Measurements from ENCODE around the gene MYH7.
"Not testable (repeated sequence)": the region's sequence is repeated elsewhere in the genome, so short reads cannot be mapped to it uniquely, and the experiment has no call there.

The MYH7 gene

DNA sequence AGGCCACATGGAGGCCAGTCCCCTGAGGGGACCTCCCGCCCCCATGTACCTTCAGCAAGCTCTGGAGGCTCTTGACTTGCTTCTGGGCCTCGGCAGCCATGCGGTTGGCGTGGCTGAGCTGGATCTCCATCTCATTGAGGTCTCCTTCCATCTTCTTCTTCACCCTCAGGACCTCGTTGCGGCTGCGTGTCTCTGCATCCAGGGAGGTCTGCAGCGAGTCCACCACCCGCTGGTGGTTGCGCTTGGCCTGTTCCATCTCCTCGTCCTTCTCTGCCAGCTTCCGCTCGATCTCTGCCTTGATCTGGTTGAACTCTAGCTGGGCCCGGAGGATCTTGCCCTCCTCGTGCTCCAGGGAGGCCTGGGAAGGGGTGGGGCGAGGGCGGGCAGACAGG lies 49.2 kb downstream of the MYH7 start:
- not testable (repeated sequence) for DNase-seq (ENCODE audit: low spot score)

DNA sequence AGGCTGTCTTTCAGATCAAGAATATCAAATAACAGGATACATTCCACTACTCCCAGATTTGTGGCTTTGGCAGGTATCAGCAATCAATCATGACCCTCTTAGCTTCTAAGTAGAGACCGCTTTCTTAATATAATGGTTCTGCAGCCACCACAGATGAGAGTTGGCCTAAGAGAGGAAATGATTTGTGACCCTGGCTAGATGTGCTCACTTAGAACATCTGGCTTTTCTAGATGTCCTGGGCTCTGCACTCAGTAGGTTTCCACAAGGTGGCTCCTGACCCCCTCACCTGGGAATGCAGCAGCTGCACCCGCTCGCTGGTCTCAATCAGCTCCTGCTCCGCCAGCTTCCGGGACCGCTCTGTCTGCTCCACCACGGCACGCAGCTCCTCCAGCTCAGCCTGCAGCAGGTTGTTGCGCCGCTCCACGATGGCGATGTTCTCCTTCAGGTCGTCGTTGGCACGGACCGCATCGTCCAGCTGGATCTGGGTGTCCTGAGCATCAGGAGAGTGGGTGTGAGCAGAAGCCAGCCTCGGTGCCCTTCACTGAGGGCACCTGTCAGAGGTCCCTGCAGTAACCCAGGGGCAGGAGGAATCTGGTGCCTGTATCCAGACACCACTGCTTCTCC lies 49.7 kb downstream of the MYH7 start:
- DNase-seq (ENCODE audit: low spot score) = no peak

DNA sequence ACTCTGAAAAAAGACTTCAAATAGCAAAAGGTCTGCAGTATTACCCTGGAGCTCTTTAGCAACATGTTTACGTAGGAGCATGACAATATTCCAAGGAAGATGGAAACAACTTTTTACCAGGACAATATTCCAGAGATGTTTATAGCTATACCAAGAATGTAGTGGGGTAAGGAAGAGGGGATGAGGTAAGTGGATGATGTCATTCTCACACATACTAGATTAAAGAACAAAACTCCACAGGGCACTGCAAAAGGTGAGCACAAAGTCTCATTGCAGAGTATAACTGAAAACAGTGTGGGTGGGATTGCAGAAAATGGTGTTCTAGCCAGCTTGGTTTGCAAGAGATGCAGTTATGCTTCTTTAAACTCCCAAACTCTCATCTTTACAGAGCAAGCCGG lies 50.2 kb downstream of the MYH7 start:
- no peak for DNase-seq (ENCODE audit: low spot score)

DNA sequence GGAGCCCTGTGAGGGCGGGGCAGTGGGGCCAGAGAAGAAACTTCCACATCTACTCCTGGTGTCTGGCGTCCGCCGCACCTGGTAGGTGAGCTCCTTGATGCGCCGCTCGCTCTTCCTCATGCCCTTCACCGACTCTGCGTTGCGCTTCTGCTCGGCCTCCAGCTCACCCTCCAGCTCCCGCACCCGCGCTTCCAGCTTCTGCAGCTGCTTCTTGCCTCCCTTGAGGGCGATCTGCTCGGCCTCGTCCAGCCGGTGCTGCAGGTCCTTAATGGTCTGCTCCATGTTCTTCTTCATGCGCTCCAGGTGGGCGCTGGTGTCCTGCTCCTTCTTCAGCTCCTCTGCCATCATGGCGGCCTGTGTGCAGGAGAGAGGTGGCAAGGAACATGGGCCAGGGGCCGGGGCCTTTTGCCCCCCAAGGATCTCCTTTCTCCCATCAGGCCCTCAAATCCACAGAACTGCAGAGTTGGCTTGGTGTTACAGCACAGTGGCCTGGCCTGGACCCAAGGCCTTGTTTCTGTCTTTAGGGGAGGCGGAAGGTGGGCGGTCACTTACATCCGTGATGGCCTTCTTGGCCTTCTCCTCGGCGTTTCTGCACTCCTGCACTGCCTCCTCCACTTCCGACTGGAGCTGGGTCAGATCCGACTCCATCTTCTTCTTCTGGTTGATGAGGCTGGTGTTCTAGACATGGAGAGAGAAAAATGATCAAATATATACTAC lies 50.9 kb downstream of the MYH7 start:
- no peak for DNase-seq (ENCODE audit: low spot score)

DNA sequence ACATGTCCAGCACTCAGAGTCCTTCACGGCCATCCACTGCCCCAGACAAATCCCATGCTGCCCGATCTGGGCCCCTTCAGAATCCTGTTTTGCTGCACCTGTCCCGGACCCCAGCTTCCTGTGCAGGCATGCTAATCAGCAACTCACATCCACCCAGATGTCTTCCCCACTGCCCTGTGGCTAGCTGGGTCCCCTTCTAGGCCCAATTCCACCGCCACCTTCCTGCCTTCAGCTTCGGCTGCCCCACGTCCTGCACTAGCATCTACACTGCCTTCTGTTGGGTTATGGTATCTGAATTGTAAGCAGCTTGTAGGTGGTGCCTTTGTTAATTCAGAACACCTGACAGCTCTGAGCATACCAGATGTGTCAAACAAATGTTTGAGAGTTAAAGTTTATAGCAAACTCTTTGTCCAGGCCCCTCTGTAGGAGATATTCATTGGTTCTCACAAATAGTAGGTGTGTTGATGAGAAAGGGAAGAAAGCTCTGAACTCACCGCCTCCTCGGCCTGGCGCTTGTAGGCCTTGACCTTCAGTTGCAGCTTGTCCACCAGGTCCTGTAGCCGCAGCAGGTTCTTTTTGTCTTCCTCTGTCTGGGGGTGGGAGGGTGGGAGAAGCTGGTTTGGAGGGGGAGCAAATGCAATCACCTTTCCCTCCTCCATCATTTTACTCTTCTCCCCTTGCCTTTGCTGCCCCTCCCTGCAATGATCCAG lies 52.6 kb downstream of the MYH7 start:
- DNase-seq (ENCODE audit: low spot score) = no peak

DNA sequence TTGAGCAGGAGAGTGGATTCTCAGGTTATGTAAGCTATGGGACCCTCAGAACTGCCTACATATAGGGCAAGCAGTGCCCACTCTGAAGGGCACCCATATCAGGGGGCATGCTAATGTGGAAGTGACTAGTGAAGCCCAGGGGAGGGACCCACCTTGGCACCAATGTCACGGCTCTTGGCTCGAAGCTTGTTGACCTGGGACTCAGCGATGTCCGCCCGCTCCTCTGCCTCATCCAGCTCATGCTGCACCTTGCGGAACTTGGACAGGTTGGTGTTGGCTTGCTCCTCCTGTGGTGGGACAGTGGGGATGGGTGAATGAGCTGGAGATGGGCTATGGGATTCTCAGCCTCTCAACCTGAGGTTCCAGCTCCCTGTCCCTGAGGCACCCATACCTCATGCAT lies 53.2 kb downstream of the MYH7 start:
- no peak for DNase-seq (ENCODE audit: low spot score)

DNA sequence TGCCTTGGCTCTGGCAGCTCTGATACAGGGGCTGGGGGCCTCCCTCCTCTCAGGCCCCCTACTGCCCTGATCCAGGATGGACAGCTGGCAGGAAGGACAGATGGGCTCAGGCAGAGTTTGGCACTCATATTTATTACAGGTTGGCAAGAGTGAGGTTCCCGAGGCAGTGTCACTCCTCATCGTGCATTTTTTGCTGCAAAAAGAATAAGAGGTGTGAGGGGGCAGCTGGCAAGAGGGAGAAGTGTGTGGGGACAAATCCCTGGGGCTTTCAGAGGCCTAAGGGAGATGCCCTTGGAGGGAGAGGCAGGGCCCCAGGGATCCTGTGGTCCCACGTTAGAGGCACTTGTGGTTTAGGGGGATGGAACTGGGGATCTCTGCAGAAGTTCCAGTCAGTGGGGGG lies 53.6 kb downstream of the MYH7 start:
- DNase-seq (ENCODE audit: low spot score) = no peak

DNA sequence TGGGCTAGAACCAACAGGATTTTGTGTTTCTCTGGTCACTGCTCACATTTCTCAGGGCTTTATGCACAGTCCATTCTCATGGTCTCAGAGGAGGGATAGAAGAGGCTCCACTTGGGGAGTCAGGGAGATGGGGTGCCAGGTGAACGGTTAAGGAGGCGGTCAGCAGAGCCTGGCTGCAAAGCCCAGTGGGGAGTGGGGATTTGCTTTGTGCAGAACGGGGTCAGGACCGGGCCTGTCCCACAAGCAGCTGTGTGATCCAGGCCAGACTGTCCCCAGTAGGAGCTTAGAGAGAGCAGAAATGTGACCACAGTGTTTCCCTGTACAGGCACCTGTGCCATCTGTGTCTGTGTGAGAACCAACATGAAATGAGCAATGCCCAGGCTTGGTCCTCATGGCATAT lies 54.5 kb downstream of the MYH7 start:
- no peak for DNase-seq (ENCODE audit: low spot score)

DNA sequence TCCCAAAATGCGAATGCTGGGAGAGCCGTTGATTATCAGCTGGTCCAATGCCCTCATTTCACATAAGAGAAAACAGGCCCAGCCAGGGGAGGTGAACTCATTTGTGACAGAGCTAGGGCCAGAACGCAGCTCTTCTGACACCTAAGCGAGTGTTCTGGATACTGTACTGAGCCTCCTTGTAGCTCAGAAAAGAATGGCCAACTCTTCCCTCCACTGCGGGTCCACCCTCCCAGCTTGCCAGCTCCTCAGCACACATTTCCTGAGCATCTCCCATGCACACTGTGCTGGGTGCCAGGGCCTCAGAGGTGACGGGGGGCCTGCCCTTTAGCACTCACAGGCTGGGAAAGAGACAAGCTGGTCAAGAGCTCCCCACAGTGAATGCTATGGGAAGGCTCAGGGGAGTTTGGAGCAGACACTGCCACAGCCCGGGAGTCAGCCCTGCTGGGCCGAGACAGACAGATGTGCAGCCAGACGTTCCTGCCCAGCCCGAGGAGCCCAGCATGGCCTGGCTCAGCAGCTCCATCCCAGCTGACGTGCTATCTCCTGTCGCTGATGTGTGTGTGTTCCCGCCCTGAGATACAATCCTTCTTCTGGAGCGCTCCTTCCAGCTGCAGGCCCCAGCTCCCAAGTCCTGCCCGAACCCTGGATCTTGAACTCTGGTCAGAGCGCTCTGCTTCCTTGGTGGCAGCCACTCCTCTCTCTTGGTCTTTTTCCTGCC lies 55.1 kb downstream of the MYH7 start:
- DNase-seq (ENCODE audit: low spot score) = no peak

DNA sequence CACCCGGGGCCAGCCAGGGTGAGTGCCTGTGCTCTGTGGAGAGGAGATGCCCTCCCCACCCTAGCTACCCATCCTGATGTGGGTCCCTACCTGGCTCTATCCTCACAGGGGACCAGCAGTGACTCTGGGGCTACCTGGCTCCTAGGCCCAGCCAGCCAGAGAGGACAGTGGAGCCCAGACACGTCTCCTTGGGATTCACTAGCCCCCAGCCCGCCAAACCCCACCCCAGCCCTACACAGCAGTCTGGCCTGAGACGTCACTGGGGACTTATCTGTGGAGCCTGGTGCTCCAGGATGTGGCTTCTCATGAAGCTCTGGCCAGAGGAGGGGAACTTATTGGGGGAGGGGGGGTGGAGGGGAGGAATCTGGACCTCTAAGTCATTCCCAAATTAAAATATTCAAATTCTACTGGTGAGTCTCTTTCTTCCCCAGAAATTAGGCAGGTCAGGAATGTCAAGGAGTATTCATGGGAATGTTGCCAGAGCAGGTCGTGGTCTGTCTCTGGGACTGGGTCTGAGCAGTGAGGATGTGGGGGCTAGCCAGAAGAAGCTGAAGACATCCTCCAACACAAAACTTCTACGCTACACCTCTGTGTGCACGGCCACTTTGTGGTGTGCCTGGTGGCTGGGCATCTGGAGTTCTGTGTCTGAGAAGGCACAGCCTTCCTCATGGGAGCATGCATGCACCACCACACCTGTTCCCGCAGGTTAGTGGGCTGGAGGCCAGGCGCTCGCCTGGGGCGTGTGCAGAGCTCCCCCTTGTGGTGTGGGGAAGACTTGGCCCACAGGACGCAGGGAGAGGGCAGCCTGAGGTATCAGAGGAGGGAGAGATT lies 55.9 kb downstream of the MYH7 start:
- peak; percentile 71 for DNase-seq (ENCODE audit: low spot score)

DNA sequence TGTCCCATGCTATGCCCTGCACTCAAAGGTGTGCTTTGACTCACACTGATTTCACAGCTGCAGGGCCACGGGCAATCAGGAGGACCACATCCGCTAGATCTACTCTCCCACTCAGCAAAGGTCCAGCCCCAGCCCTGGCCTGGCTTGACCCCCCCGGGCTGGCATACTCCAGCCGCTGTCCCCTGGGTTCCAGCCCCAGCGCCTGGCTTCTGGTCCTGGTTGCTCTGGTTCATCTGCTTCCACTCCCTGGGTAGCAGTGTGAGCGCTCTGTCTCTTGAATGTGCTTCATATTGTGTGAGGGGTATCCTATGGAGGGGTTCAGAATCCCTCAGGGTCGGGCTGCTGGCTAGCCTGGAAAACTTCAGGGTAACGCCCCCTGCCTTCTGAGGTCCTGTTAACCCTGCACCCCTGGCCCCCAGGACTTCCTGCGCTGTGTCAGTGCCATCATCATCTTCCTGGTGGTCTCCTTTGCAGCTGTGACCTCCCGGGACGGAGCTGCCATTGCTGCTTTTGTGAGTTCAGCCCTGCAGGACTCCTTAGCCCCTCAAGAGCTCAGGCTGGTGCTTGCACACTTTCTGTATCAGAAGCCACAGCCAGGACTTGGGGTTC lies 56.7 kb downstream of the MYH7 start:
- DNase-seq (ENCODE audit: low spot score) = no peak

DNA sequence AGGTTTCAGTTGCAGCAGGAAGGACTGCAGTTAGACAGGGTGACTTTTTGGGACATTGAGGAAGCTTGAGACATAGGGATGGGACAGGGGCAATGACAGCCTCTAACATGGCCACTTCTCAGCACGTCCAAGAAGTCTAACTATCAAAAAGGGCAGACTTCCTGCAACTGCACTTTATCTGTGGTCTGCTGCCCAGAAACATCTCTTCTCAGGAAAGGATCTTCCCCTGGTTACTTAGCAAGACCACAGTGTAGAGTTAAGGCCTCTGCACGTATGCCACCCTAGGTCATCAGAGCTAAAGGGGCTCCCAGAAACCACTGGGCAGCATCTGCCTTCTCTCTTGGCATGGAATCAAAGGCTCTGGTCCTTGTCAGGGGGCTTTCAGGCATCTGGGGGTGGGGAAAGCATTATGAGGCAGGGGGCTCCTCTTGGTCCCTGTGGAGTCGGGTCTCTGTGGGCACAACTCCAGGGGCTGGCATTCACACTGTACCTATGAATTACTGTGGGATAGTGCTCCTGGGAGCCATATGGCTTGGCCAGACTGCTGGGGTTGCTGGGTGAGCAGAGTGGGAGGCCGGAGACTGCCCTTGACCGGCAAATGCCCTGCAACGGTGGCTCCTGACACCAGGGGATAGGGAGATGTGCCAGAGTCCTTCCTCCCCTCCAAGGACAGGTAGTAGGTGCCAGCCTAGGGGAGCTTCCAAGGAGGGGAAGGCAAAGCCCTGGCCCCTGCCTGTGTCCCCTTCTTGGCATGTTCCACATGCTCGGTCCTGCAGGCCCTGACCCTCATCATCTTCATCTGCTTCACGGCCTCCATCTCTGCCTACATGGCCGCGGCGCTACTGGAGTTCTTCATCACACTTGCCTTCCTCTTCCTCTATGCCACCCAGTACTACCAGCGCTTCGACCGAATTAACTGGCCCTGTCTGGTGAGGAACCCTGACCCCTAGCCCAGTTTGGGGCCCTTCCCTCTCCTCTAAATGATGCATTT lies 57.6 kb downstream of the MYH7 start:
- no peak for DNase-seq (ENCODE audit: low spot score)

DNA sequence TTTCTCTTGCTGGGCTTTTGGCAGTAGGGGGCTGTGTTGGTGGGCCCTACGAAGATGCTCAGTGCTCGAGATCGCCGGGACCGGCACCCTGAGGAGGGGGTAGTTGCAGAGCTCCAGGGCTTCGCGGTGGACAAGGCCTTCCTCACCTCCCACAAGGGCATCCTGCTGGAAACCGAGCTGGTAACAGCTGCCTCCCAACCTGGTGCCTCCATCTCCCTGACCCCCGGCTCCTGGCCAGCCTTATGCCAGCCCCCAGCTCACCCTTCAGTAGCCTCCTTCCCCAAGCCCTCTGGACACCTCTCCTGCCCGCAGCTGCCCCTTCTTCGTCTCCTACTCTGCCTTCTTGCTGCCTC lies 58.3 kb downstream of the MYH7 start:
- no peak for DNase-seq (ENCODE audit: low spot score)

DNA sequence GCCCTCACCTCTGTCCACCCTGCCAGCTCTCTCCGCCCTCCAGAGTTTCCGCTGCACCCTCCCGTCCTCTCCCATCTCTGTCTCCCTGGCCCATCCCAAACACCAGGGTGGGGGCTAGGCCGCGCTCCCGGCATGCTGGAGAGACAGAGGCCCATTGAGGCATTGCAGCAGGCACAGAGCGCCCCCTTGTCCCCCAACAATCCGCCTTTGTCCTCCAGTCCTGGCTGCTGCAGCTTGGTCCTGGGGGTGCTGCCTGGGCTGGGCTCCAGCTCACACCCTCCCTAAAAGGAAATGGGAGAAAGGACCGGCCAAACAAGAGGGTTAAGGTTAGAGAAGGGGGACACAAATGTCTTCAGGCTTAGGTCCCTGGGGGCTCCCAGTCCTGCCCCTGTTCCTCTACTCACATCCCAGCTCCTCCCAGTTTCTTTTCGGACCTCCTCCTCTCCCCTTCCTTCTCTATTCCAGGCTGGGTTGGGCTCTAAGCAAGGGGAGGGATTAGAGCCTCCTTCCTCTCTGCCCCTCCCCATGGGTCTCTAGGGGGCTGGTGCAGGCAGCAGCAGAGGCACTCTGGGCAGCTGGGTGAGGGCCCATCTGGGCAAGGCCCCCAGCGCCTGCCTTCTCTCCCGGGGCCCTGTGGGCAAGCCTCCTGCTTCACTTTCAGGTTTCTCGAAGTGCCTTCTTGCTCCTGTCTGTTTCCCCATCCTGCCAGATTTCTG lies 58.8 kb downstream of the MYH7 start, which contains the start of gene CMTM5:
Gene CMTM5, plus strand, starts transcription at position 565 of the 716 bp plus-strand sequence. CDS start 206 bp downstream, outside the sequence.
- DNase-seq (ENCODE audit: low spot score) = peak; percentile 70

DNA sequence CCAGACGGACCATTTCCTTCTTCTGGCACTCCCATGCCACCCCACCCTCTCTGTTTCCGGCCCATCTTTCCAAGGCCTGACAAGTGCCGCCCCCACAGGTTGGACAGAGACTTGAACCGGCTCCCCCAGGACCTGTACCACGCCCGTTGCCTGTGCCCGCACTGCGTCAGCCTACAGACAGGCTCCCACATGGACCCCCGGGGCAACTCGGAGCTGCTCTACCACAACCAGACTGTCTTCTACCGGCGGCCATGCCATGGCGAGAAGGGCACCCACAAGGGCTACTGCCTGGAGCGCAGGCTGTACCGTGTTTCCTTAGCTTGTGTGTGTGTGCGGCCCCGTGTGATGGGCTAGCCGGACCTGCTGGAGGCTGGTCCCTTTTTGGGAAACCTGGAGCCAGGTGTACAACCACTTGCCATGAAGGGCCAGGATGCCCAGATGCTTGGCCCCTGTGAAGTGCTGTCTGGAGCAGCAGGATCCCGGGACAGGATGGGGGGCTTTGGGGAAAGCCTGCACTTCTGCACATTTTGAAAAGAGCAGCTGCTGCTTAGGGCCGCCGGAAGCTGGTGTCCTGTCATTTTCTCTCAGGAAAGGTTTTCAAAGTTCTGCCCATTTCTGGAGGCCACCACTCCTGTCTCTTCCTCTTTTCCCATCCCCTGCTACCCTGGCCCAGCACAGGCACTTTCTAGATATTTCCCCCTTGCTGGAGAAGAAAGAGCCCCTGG lies 59.8 kb downstream of the MYH7 start:
- DNase-seq (ENCODE audit: low spot score) = no peak

DNA sequence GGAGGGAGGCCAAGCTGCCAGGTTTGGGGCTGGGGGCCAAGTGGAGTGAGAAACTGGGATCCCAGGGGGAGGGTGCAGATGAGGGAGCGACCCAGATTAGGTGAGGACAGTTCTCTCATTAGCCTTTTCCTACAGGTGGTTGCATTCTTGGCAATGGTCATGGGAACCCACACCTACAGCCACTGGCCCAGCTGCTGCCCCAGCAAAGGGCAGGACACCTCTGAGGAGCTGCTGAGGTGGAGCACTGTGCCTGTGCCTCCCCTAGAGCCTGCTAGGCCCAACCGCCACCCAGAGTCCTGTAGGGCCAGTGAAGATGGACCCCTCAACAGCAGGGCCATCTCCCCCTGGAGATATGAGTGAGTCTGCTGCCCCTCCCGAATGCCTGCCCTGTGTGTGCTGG lies 62.4 kb downstream of the MYH7 start:
- no peak for DNase-seq (ENCODE audit: low spot score)

DNA sequence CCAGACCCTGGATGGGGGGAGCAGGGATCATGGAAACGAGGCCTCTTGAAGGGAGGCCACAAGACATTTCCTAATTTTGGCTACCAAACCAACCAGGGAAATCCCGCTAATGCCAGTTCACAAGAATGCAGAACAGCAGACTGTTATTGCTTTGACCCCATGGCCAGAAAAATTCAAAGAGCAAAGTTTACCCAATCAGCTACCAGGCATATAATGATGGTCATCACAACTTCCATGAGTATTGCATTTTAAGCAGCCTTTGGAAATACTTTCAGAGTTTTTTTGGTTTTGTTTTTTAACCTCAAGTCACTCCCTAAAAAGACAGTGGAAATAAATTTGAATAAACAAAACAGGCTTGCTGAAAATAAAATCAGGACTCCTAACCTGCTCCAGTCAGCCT lies 63.0 kb downstream of the MYH7 start, which contains the start of gene IL25:
Gene IL25, plus strand, starts transcription at position 301 of the 400 bp plus-strand sequence.
- DNase-seq (ENCODE audit: low spot score) = no peak

DNA sequence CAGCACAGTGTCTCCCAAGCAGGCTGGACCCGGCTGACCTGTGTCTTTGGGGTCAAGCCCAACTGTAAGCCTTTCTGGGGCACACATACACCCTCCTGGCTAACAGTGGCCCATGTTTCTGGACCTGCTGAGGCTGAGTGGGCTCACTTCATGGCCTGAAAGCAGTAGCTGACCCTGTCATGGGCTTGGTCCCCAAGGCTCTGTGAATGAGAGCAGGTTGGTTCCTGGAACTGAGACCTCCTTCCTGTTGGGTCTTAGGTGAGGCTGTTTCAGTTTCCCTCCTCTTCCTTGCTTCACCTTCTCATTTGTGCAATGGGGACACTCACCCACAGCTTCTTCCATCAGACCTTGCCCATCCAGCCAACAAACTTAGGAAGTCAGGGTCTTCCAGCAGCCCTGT lies 63.6 kb downstream of the MYH7 start:
- no peak for DNase-seq (ENCODE audit: low spot score)

DNA sequence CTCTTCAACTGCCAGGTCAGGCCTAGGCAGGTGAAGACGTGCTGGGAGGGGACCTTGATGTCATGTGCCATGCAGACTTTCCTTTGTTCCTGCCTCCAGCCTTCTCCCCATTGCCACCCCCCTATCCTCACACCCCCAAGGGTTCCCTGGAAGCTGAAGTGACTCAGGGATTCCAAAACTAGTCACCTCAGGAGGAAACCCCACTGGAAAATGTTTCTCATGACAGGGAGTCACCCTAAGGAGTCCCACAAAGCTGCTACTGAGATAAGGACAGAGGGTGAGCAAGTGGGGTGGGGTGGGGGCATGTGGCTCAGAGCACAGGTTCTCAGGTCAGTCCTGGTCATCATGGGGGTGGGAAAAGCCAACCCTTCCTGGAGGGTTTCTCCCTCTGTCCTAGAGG lies 65.2 kb downstream of the MYH7 start:
- DNase-seq (ENCODE audit: low spot score) = no peak

All from ecto neural progenitor cell (in vitro differentiated cells).